ENCODE data around the gene TALDO1. TPM values are rescaled to one million over a fixed set of nuclear protein-coding genes. Genes with fewer than 3 reads are reported as not detected.

The TALDO1 gene
- total and polyA plus RNA-seq, 2 of the 8 experiments (the other 6 are each of a cell fraction or from before 2014, with no cell fraction given), result 265 to 308 TPM

DNA sequence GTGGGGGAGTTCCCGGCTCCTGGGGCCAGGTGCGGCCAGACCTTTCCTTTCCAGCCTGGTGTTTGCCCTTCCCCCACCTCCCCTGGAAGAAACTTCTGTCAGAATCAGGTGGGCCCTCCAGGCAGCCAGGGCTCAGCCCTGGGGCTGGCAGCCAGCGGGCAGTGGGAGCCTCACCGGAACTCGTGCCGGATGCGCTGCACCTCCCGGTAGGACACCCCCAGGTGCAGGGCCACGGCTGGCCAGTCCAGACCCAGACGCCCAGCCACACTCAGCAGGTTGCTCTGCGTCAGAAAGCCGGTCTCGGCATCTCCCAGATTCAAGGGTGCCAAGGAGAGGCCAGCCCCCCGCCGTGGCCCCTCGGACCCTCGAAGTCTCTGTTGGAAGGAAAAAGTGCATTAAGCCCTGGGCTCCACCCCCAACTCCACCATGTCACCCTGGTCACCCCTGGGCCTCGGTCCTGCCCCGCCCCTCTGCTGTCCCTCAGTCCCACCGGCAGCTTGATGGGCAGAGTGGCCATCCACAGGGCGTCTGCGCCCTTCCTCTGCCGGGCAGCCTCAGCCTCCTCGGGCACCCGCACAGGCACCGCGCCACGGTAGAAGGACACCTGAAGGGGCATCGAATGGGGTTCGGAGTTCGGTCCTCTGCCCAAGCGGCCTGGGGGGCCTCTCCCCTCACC lies 52.5 kb downstream of the TALDO1 start:
- Histone ChIP-seq H3K36me3 (ENCODE audit: control insufficient read depth in 2 of 4, insufficient read depth in 4 of 4, low read length in 3 of 4) (peaks cover 3 to 30% (median 6%) of the 10 kb centered on the region in 4 experiments; a peak in 5 of 8 replicates), H2AK5ac (ENCODE audit: low read depth, low read length) (no peak overlapping the region), H3K23me2 (ENCODE audit: low read depth, low read length) (peaks cover 12% of the 10 kb centered on the region), H3K56ac (replicated peaks; ENCODE audit: insufficient read length, low read depth, low read length) (no peak overlapping the region), H3K27ac (ENCODE audit: low read depth, low read length) (no peak overlapping the region), H2BK120ac (replicated peaks; ENCODE audit: low read depth, low read length) (no peak overlapping the region), H2BK12ac (ENCODE audit: low read depth, low read length) (no peak overlapping the region), H4K20me1 (replicated peaks in 1 of 2; ENCODE audit: control insufficient read depth in 1 of 2, insufficient read depth in 2 of 2, low read length in 2 of 2) (peaks cover 0 to 13% of the 10 kb centered on the region in 2 experiments), H3K9ac (replicated peaks in 1 of 4; ENCODE audit: extremely low read depth in 1 of 4, low read depth in 3 of 4, low read length in 3 of 4) (no peak overlapping the region), H3K79me2 (ENCODE audit: control insufficient read depth in 1 of 2, insufficient read depth in 2 of 2, low read length in 2 of 2) (peaks cover 0 to 5% of the 10 kb centered on the region in 2 experiments; a peak in 1 of 4 replicates), H3K14ac (ENCODE audit: insufficient read length) (no peak overlapping the region), H2BK20ac (ENCODE audit: low read length) (no peak overlapping the region), H3K4me2 (ENCODE audit: insufficient read depth in 1 of 2, low read depth in 2 of 2, low read length in 2 of 2) (no peak overlapping the region), H3K18ac (ENCODE audit: extremely low read depth, low read length) (no peak overlapping the region), H2BK5ac (ENCODE audit: low read depth, low read length) (no peak overlapping the region), H3K27me3 (replicated peaks in 1 of 4; ENCODE audit: control insufficient read depth in 3 of 4, extremely low read depth in 1 of 4, insufficient read depth in 3 of 4, low read length in 3 of 4) (no peaks in the 10 kb centered on the region; a peak in 1 of 7 replicates), H3K4me3 (ENCODE audit: extremely low read depth in 1 of 4, insufficient read depth in 2 of 4, low read depth in 3 of 4, low read length in 4 of 4) (no peak overlapping the region), H3K4me1 (replicated peaks in 1 of 4; ENCODE audit: control insufficient read depth in 3 of 4, insufficient read depth in 4 of 4, low read length in 3 of 4) (peaks cover 4 to 28% (median 20%) of the 10 kb centered on the region in 4 experiments), H2AFZ (ENCODE audit: low read length) (no peak overlapping the region), H4K8ac (ENCODE audit: extremely low read depth, insufficient read depth, low read length) (no peak overlapping the region), H3K79me1 (ENCODE audit: low read depth, low read length) (peaks cover 5% of the 10 kb centered on the region; the same call in 1 of the 2 replicates), H2BK15ac (ENCODE audit: low read length) (no peak overlapping the region), H3K4ac (replicated peaks; ENCODE audit: insufficient read length, low read depth, low read length) (no peak overlapping the region), H4K5ac (ENCODE audit: insufficient read length, low read depth, low read length) (no peak overlapping the region), H4K91ac (replicated peaks; ENCODE audit: insufficient read length, low read length) (no peak overlapping the region), H3K9me3 (ENCODE audit: insufficient read depth in 2 of 2, low read depth in 1 of 2, low read length in 1 of 2) (no peaks in the 10 kb centered on the region), H3K23ac (ENCODE audit: insufficient read length) (no peak overlapping the region)
- WGBS, 2 experiments (ENCODE audit: extremely low coverage in 1 of 2, insufficient coverage in 1 of 2, insufficient read length in 1 of 2, insufficient replicate concordance in 2 of 2, low coverage in 1 of 2, low lambda C conversion rate in 2 of 2, missing lambda C conversion rate in 1 of 2), result 94% methylated on average over 27 of the region's 32 CpGs; no CpG with 5 or more reads in 1 of the 2 experiments
- no peak for FAIRE-seq
- CTCF ChIA-PET (ENCODE audit: partially characterized antibody), result interaction anchor here (0.8 to 1.3 kb wide), 6 partner anchors 16 to 47 kb away, joined by 3 to 5 read pairs (median 3); no protein-coding TSS in a partner anchor
- no peak for DNase-seq (ENCODE audit: low read depth in 1 of 2, low spot score in 2 of 2)
- TF ChIP-seq EP300 (IDR thresholded peaks at IDR 0.05; ENCODE audit: borderline replicate concordance in 1 of 2, low read depth in 2 of 2, low read length in 2 of 2) (no peak), SIX5 (IDR thresholded peaks at IDR 0.05; ENCODE audit: low read depth, low read length) (no peak), HDAC6 (IDR thresholded peaks at IDR 0.05; ENCODE audit: low read depth, low read length) (no peak), YY1 (IDR thresholded peaks at IDR 0.05; ENCODE audit: low read depth, low read length) (no peak), BACH1 (IDR thresholded peaks at IDR 0.05; ENCODE audit: low read length) (no peak), RBBP5 (IDR thresholded peaks at IDR 0.05; ENCODE audit: borderline replicate concordance, low read depth, low read length) (no peak), CEBPB (IDR thresholded peaks at IDR 0.05; ENCODE audit: low read depth, low read length) (no peak), BRCA1 (IDR thresholded peaks at IDR 0.05; ENCODE audit: low read depth, low read length) (no peak)
- POLR2A ChIA-PET (ENCODE audit: partially characterized antibody), result interaction anchor here (0.6 to 53.0 kb wide), 4 partner anchors 9 to 30 kb away, joined by 3 to 1917 read pairs (median 17); partner anchors contain the start of genes CD151, CRACR2B, PNPLA2 and POLR2L

Data from H1 (cell line).